NCI-H460 (cell line): ENCODE data around the gene EVA1B. TPM values are rescaled to one million over a fixed set of nuclear protein-coding genes. Genes with fewer than 3 reads are reported as not detected.

Source experiments
- DNase-seq: peaks from one replicate; pipeline ENCODE4 v3.0.0-alpha.2; 2016; ENCODE audit warnings: low read depth; ENCODE audit errors: extremely low read depth
- total RNA-seq: library from RNA; depleted of rRNA; stranded (reverse); fragments of >200 nt; shearing (Covaris generic); gene quantifications from 2 replicates; pipeline ENCODE4 v1.2.3, GENCODE V29; 2014

EVA1B gene
- total RNA-seq, 1 experiment from 2014 or later: 1.6 TPM

DNA sequence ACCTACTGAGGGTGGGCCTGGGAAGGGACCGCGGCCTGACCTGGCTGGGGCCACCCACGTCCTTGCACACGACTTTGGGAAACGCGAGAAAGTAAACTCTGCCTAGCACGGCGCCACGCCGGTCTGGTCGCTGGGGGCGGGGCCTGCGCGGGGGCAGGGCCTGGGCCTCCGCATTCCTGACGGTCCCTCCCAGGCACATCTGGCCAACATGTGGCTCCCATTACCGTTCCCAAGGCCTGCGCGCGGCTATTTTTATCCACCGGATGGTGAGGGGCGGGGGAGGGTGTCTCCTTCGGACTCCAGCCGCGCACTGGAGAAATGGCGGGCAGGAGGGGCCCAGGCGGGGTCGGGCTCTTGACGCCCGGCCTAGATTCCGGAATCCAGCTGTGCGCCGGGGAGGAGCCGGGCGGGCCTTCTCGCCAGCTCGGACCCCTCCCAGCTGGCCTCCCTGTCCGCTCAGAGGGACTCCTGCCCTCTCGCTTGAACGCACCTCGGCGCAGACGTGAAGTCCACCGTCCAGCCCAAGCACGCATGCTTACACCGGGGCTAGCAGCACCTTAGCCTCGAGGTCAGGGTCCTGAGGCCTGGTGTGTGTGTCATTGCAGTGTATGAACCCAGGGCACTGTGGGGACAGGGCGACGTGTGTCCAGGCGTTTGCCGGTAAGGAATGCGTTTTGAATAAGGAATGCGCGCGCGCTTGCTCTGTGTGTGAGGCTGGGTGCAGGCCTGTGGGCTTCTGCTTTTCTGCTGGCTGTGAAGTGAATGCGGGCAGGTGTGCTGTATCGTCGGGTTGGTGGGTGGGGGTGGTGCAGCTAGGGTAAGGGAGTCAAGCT lies 2.1 kb downstream of the EVA1B start:
- no peak for DNase-seq

DNA sequence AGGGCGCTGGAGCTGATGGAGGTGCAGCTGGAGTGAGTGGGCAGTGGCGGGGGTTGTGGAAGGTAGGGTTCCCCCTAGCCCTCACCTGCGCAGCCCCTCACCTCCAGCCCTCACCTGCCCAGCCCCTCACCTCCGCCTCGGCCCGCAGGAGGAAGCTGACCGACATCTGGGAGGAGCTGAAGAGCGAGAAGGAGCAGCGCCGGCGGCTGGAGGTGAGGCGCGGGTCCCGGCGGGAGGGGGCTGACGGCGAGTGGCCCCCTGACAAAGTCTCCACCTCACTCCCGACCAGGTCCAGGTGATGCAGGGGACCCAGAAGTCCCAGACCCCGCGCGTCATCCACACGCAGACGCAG lies 2.7 kb downstream of the EVA1B start:
- DNase-seq: no peak

DNA sequence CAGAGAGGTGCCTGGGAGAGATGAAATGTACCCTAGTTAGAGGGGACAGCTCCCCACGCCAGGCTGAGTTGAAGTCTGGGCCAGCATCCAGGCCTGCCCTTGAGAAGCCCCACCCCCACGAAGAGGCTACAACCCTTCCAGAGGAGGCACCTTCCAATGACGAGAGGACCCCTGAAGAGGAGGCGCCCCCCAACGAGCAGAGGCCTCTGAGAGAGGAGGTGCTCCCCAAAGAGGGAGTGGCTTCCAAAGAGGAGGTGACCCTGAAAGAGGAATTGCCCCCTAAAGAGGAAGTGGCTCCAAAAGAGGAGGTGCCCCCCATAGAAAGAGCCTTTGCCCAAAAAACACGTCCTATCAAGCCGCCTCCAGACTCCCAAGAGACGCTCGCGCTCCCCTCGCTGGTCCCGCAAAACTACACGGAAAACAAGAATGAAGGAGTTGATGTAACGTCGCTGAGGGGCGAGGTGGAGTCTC lies 3.1 kb downstream of the EVA1B start:
- no peak for DNase-seq

DNA sequence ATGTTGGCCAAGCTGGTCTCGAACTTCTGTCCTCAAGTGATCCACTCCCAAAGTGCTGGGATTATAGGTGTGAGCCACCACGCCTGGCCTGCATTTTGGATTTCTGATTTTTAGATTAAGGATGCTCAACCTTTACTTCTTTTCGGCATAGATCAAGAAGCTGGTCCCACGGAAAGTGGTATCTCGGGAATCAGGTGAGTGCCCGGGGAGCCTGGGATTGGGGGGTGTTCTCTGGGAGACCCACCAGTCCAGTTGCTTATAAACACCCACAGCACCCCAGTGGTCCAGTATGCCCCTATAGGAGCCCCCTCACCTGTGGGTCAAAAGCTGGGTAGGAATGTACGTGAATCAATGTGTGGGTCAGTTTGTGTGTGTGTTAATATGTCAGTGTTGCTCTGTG lies 14.0 kb downstream of the EVA1B start:
- no peak for DNase-seq

DNA sequence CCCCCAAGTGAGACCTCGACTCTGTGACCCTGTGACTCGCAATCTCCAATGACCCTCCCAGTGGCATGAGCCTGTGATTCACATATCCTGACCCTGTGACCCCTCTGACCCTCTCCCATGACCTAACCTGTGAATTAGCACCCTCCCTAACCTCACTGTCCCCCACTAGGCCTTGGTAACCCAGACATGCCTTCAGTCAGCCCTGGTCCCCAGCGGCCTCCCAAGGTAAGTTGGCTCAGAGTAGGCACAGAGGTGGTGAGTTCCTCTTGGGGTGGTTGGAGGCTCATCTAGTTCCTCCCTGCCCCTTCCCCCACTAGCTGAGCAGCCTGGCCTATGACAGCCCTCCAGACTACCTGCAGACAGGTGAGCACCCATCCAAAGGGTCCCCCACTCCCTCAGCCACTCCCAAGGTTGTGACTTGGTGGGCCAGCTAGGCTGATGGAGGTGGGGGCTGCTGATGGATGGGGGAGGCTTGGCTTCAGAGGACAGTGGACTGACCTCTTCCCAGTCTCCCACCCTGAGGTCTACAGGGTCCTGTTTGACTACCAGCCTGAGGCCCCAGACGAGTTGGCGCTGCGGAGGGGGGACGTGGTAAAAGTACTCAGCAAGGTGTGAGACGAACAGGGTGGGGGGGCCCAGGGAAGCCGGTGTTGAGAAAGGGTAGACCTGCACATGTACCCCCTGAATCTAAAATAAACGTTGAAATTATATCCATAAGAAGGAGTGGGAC lies 15.7 kb downstream of the EVA1B start:
- no peak for DNase-seq

DNA sequence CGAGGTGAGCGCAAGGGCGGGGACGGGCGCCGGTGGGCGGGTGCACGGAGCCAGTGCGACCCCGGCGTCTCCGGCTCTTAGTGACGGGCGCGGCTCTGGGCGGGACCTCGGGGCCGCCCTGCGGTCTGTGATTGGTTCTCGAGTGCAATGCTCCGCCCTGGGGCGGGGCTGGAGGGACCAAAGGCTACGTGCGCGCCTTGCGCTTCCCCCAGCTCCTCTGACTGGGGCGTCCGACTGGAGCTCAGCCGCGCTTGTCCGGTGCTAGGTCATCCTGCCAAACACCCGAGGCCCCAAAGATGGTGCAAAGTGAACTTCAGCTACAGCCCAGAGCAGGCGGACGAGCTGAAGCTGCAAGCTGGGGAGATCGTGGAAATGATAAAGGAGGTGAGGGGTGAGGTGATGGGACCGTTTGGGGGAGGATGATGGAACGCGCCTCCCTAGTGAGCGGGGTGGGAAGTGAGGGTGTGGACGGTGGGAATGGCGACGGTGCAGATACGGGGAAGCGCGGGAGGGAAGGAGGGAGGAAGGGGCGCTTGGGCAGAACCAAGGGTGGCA lies 16.5 kb downstream of the EVA1B start:
- no peak for DNase-seq

DNA sequence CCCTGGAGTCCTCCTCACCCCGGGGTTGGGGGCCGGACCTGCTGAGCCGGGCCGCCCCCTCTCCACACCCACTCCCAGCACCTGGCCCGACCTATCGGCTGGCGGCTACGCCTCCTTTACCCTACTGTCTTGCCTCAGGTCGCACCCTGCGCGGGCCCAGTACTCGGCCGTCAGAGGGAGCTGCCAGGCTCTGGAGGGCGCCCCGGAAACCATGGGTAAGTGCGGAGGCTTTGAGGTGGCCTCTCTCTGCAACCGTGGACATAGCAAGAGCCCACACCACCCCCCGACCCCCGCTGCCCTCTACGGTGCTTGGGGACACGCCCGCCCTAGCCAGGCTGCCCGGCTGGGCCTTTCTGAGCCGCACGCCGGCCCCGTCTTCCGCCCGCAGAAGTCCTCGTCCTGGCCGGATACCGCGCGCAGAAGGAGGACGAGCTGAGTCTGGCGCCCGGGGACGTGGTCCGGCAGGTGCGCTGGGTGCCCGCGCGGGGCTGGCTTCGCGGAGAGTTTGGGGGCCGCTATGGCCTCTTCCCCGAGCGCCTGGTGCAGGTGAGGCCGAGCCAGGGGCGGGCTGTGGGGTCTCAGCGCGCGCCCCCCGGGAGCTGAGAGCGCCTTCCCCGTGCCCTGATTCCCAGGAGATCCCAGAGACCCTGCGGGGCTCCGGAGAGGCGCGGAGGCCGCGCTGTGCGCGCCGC lies 17.1 kb downstream of the EVA1B start, which contains the start of gene SH3D21:
Gene SH3D21, plus strand, starts transcription at position 159 of the 692 bp plus-strand sequence. Its CDS starts 53 bp downstream, at position 212.
- DNase-seq: no peak

DNA sequence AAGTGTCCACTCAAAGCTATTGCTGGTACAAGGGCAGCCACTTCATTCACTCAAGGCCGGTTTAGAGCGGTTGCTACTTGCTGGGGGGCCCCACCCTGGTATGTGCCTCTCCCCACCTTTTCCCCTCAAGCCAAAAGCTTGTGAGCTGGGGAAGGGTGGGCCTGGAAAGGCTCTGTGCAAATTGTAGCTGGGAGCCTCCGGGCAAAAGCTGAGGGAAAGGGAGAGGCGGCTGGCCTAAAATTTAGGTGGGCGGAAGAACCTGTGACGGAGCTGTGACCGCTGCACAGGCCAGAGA lies 17.6 kb downstream of the EVA1B start:
- DNase-seq: no peak

DNA sequence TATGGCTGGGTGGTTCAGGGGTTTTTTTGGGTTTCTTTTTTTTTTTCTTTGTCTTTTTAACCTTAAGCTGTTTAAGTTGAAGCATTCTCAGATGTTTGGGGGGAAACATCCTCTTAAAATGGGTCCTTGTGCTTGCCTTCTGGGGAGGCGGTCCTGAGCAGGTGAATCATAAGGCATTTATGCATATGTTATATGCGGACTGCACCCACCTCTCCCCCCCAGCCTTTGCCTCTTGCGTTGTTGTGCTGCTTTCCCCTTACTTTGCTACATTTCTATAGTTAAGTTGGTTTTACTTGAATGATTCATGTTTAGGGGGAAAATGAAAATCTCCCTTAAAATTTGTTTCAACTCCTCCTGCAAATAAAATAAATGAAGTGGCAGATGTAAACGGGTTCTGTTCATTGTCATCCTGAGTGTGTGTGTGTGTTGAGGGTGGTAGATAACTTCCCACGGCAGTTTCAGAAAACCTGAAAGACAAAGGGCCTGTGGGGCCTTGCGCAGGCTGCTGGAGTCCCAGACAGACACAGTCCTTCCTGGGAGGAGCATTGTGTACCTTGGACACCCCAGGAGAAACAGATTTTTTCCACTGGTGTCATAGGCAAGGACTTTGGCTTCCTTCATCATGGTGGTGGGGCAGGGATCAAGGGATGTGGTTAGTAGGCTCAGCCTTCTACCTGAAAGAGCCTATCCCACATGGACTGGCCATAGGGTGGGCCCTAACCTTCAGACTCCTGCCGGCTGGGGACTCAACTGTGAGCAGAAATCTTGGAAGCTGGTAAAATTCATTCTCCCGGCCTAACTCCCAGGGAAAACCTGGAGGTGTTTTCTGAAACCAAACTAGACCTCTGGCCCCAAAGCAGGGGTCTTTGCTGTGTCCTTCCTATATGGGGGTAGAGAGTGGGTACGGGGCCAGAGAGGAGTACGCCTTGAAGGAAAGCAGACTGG lies 18.2 kb downstream of the EVA1B start:
- no peak for DNase-seq

DNA sequence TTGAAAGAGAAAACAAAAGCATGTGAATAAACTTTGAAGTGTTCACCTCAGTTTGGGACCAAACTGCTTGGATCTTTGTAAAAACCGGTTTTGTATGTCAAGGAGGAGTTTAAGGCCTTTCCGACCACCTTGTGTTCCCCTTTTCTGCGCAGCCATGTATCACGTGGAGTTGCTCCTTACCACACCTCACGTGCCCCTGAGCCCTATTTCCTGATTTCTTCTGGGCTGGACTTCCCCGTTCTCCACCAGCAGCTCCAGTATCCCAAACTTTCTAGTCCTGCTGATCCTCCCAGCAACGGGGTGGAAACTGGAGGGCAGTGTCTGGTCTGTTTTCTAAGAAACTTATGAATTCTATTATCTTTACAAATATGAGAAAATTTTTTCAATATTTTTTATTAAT lies 18.9 kb downstream of the EVA1B start:
- no peak for DNase-seq

DNA sequence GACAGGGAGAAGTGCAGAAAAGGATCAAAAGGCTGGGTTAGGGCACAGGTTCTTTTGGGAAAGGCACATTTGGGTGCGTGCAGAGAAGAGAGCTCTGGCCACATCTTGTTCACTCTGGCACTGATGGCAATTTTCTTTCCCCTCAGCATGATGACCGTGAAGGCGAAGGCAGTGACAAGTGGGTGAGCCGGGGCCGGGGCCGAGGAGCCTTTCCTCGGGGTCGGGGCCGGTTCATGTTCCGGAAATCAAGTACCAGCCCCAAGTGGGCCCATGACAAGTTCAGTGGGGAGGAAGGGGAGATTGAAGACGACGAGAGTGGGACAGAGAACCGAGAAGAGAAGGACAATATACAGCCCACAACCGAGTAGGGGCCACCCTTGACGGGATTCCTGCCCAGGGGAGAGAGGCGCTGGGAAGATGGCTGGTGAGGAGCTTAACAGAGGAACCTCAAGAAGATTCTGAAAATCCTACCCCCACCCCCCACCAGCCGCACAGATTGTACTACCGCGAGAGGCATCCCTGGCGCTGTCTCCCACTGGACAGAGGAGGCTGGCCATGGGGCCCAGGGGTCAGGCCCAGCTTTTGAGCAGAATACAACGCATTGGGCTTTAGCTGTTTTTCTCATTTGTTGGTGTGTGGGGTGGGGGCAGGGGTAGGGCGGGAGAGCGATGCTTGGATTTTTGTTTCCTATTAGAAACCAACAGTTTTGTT lies 19.6 kb downstream of the EVA1B start:
- DNase-seq: no peak

DNA sequence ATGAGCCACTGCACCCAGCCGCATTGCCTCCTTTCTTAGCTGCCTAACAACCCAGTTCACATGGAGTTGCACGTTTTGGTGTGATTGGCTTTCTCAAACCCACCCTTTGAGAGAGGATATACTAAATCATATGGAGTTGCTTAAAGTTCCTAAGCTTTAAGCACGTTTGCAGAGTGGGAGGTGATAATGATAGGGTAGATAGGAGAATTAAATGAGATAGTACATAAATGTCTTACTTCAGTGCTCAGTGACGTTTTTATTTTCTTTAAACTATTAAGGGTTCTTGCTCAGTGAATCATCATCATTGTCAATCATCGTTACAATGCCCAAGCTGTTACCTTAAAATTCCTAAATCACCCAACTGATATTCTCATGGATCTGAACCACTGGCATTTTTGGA lies 20.2 kb downstream of the EVA1B start:
- DNase-seq: no peak

DNA sequence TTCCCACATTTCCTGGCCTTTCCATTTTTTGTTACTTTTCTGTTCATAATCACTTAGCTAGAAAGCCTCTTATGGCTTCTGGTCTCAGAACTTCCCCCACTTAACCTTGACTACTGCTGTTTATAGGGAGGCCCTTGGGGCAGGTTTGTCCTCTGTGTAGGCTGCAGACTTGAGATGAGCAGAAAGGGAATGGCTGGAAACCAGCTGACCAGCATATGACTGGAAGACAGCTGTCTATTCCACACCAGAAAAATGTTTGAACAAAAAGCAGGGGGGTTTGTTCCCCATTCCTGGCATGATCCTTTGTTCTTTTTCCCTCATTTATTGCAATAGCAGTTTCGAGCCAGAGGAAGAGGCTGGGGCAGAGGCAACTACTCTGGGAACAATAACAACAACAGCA lies 22.2 kb downstream of the EVA1B start:
- DNase-seq: no peak

DNA sequence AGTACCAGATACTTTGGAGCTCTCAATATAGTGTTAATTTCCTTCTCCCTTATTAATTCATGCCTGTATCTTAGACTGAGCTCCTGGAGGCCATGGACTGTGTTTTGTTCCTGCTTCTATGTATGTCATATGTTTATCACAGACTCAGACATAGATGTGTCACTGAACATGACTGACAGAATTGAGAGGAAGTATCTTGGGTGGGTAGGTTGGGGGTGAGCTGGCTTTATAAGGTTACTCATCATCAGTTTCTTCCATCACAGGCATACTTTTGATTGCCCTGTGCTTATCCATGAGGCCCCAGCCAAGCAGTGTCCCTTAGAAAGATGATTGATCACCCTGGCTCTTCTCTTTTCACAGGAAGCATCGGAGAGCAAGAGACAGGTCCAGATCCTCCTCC lies 22.9 kb downstream of the EVA1B start:
- no peak for DNase-seq

DNA sequence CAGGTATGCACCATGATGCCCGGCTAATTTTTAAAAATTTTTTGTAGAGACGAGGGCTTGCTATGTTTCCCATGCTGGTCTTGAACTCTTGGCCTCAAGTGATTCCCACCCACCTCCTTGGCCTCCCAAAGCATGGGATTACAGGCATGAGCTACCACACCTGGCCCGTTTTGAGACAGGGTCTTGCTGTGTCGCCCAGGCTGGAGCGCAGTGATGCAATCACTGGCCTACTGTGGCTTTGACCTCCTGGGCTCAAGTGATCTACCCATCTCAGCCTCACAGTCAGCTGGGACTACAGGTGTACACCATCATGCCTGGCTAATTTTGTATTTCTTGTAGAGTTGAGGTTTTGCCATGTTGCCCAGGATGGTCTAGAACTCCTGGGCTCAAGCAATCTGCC lies 24.8 kb downstream of the EVA1B start:
- DNase-seq: no peak

DNA sequence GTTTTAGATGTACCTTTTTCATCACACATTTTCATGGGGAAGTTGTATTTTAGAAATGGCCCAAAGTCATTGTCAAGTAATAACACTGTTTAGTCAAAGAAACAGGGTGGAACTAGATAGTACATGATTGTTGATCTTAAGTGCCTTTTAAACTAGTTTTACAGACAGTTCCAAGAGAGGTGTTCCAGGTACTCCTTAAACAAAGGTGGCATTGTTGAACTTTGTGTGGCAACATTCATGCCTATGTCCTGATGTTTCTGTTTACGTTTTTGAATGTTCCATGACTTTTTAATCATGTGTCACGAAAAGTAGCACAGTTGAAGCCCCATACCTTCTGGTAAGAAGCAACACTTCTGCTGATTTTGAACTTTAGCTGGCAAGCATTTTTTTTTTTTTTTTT lies 26.4 kb downstream of the EVA1B start:
- no peak for DNase-seq

DNA sequence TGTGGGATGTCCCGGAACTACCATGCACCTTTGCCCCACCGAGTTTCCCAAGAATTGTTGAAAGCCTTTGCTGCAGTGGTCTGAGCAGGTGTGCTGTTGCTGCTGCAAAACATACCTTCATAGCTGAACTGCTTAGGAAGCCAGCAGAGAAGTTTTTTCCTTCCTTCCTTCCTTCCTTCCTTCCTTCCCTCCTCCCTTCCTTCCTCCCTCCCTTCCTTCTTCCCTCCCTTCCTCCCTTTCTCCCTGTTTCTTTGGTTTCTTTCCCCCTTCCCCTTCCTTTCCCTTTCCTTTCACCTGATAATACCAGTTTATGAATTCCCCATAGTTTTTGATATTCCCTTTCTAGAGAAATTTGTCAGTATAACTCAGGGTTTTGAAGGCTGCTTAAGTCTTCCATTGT lies 28.1 kb downstream of the EVA1B start:
- DNase-seq: no peak

DNA sequence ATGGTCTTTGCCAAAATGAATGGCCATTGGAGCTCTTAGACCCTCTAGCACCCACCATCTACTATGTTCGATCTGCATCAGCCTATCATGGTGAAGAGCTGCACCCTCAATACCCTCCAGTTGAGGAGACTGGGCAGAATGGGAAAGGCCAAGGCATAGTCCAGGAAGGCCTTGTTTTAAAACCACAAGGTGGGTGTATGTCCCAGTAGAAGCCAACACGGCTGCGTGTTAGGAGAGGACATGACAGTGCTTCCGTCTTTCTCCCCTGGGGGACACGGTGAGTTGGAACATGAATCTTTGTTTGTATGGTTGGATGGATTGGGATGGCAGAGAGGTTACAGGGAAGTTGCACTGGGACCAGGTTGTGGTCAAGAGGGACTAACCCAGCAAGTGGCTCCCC lies 35.9 kb downstream of the EVA1B start:
- no peak for DNase-seq

DNA sequence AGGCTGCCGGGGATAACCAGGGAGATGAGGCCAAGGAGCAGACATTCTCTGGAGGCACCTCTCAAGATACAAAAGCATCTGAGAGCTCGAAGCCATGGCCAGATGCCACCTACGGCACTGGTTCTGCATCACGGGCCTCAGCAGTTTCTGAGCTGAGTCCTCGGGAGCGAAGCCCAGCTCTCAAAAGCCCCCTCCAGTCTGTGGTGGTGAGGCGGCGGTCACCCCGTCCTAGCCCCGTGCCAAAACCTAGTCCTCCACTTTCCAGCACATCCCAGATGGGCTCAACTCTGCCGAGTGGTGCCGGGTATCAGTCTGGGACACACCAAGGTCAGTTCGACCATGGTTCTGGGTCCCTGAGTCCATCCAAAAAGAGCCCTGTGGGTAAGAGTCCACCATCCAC lies 36.6 kb downstream of the EVA1B start:
- no peak for DNase-seq
